ENCODE measurements around the gene OSBPL8. TPM values are rescaled to one million over a fixed set of nuclear protein-coding genes. Genes with fewer than 3 reads are reported as not detected.

OSBPL8 gene
- total and polyA plus RNA-seq, 4 donors, result 6.9 to 32.5 (median 22.9) TPM

GRCh38 chr12:76375470-76375869, 184.1 kb downstream of the OSBPL8 start (continued):
- no peak for TF ChIP-seq CTCF (IDR thresholded peaks at IDR 0.05; ENCODE audit: low read depth, low read length, missing input control)
- TF ChIP-seq HNF4G (IDR thresholded peaks at IDR 0.05), result no peak
- no peak for TF ChIP-seq ATF3 (IDR thresholded peaks at IDR 0.05)
- no peak for TF ChIP-seq FOXA1 (IDR thresholded peaks at IDR 0.05)
- TF ChIP-seq TAF1 (conservative IDR thresholded peaks at IDR 0.05), result no peak

- Histone ChIP-seq H3K27me3 (ENCODE audit: control insufficient read depth in 4 of 4, insufficient read depth in 4 of 4, low read length in 3 of 4) (no peaks in the 10 kb centered on the region), H3K9ac (ENCODE audit: low read depth in 1 of 2, low read length in 2 of 2) (no peak overlapping the region), H3K27ac (ENCODE audit: low read depth in 1 of 2, low read length in 2 of 2) (no peak overlapping the region), H3K36me3 (ENCODE audit: control insufficient read depth in 4 of 4, insufficient read depth in 3 of 4, low read depth in 1 of 4, low read length in 3 of 4) (peaks cover 7 to 33% (median 15%) of the 10 kb centered on the region in 4 donors), H3K9me3 (ENCODE audit: control insufficient read depth in 4 of 4, low read length in 3 of 4) (no peaks in the 10 kb centered on the region), H3K4me1 (ENCODE audit: control insufficient read depth in 4 of 4, insufficient read depth in 4 of 4, low read length in 3 of 4) (no peaks in the 10 kb centered on the region), H3K4me3 (ENCODE audit: low read depth in 1 of 3, low read length in 3 of 3) (no peak overlapping the region)
- DNase-seq (ENCODE audit: low spot score), result no peak
- WGBS, result 95% methylated on average over 1 of the region's 1 CpG
- no peak for TF ChIP-seq MAX (IDR thresholded peaks at IDR 0.05)
- TF ChIP-seq RXRA (IDR thresholded peaks at IDR 0.05), result no peak
- TF ChIP-seq HNF4A (conservative IDR thresholded peaks at IDR 0.05), result no peak
- no peak for TF ChIP-seq TAF1 (conservative IDR thresholded peaks at IDR 0.05)
- no peak for TF ChIP-seq GABPA (IDR thresholded peaks at IDR 0.05 in 1 of 2, conservative IDR thresholded peaks at IDR 0.05 in 1 of 2)
- no peak for TF ChIP-seq HNF4G (IDR thresholded peaks at IDR 0.05)
- TF ChIP-seq EGR1 (IDR thresholded peaks at IDR 0.05; ENCODE audit: low read depth in 2 of 2), result no peak
- TF ChIP-seq YY1 (IDR thresholded peaks at IDR 0.05), result no peak
- no peak for TF ChIP-seq NR2F2 (IDR thresholded peaks at IDR 0.05)
Observed at GRCh38 chr12:76374386-76375020, 185.1 kb downstream of the OSBPL8 start.

- WGBS, result 99% methylated on average over 1 of the region's 1 CpG
- Histone ChIP-seq H3K9me3 (ENCODE audit: control insufficient read depth in 4 of 4, low read length in 3 of 4) (no peaks in the 10 kb centered on the region), H3K36me3 (ENCODE audit: control insufficient read depth in 4 of 4, insufficient read depth in 3 of 4, low read depth in 1 of 4, low read length in 3 of 4) (peaks cover 5 to 29% (median 21%) of the 10 kb centered on the region in 4 donors), H3K27me3 (ENCODE audit: control insufficient read depth in 4 of 4, insufficient read depth in 4 of 4, low read length in 3 of 4) (no peaks in the 10 kb centered on the region), H3K9ac (ENCODE audit: low read depth in 1 of 2, low read length in 2 of 2) (no peak overlapping the region), H3K27ac (ENCODE audit: low read depth in 1 of 2, low read length in 2 of 2) (no peak overlapping the region), H3K4me1 (ENCODE audit: control insufficient read depth in 4 of 4, insufficient read depth in 4 of 4, low read length in 3 of 4) (no peaks in the 10 kb centered on the region), H3K4me3 (ENCODE audit: low read depth in 1 of 3, low read length in 3 of 3) (no peak overlapping the region)
- TF ChIP-seq FOXA2 (IDR thresholded peaks at IDR 0.05) (no peak), YY1 (IDR thresholded peaks at IDR 0.05) (no peak), ZBTB33 (IDR thresholded peaks at IDR 0.05) (no peak), ATF3 (IDR thresholded peaks at IDR 0.05) (no peak), EGR1 (IDR thresholded peaks at IDR 0.05; ENCODE audit: low read depth in 2 of 2) (no peak), MAX (IDR thresholded peaks at IDR 0.05) (no peak), SP1 (IDR thresholded peaks at IDR 0.05) (no peak), FOXA1 (IDR thresholded peaks at IDR 0.05) (no peak)
- DNase-seq (ENCODE audit: low spot score), result no peak
Observed at GRCh38 chr12:76368230-76368629, 191.3 kb downstream of the OSBPL8 start.

Measured in liver (tissue), 9 donors.